Measurements from ENCODE around the gene GPR25.

- TF ChIP-seq EZH2 (IDR thresholded peaks at IDR 0.05; ENCODE audit: low read length), result no peak
- TF ChIP-seq, protein P1, sequence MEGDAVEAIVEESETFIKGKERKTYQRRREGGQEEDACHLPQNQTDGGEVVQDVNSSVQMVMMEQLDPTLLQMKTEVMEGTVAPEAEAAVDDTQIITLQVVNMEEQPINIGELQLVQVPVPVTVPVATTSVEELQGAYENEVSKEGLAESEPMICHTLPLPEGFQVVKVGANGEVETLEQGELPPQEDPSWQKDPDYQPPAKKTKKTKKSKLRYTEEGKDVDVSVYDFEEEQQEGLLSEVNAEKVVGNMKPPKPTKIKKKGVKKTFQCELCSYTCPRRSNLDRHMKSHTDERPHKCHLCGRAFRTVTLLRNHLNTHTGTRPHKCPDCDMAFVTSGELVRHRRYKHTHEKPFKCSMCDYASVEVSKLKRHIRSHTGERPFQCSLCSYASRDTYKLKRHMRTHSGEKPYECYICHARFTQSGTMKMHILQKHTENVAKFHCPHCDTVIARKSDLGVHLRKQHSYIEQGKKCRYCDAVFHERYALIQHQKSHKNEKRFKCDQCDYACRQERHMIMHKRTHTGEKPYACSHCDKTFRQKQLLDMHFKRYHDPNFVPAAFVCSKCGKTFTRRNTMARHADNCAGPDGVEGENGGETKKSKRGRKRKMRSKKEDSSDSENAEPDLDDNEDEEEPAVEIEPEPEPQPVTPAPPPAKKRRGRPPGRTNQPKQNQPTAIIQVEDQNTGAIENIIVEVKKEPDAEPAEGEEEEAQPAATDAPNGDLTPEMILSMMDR (optimal IDR thresholded peaks at IDR 0.05 in 1 of 3, IDR thresholded peaks at IDR 0.05 in 1 of 3, conservative IDR thresholded peaks at IDR 0.05 in 1 of 3; ENCODE audit: extremely low read depth in 1 of 3, insufficient read depth in 2 of 3, low read length in 3 of 3), result no peak
These were observed 41.7 kb upstream of the GPR25 start for GRCh38 chr1:200831091-200831490.

Data from keratinocyte (primary cell).